SU-DHL-6 (cell line): ENCODE data around the gene CEP164.

Experiments
- EZH2phosphoT487 ChIP-seq: fragments of 200-600 bp; sonication (generic), shearing (Covaris generic); conservative IDR thresholded peaks from 2 replicates; pipeline ENCODE4 v1.6.1; 2018; ENCODE audit warnings: mild to moderate bottlenecking, antibody characterized with exemption, low read length, moderate library complexity, mixed read lengths
- TF ChIP-seq, protein P1 (sequence below): fragments of 200-600 bp; sonication (generic); IDR thresholded peaks from one replicate; pipeline ENCODE4 v1.5.1; 2017; ENCODE audit warnings: antibody characterized with exemption, mild to moderate bottlenecking, low read length, moderate library complexity; ENCODE audit not compliant: insufficient read depth, poor library complexity, severe bottlenecking

- TF ChIP-seq, protein P1, sequence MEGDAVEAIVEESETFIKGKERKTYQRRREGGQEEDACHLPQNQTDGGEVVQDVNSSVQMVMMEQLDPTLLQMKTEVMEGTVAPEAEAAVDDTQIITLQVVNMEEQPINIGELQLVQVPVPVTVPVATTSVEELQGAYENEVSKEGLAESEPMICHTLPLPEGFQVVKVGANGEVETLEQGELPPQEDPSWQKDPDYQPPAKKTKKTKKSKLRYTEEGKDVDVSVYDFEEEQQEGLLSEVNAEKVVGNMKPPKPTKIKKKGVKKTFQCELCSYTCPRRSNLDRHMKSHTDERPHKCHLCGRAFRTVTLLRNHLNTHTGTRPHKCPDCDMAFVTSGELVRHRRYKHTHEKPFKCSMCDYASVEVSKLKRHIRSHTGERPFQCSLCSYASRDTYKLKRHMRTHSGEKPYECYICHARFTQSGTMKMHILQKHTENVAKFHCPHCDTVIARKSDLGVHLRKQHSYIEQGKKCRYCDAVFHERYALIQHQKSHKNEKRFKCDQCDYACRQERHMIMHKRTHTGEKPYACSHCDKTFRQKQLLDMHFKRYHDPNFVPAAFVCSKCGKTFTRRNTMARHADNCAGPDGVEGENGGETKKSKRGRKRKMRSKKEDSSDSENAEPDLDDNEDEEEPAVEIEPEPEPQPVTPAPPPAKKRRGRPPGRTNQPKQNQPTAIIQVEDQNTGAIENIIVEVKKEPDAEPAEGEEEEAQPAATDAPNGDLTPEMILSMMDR = no peak
- no peak for TF ChIP-seq EZH2phosphoT487
Measured at GRCh38 chr11:117380676-117381075, 53.0 kb downstream of the CEP164 start.
